HG03139 (cell line): Measurements from ENCODE around the gene TSPAN31.

Experiments
- ATAC-seq: cut with Tn5 transposase; IDR thresholded peaks from one replicate; pipeline ENCODE4 v1.9.1; 2021; ENCODE audit not compliant: unreplicated experiment

Gene TSPAN31

GRCh38 chr12:57735198-57735855, 9.5 kb upstream of the TSPAN31 start:
- ATAC-seq, result no peak

- no peak for ATAC-seq
These were observed 8.7 kb upstream of the TSPAN31 start for GRCh38 chr12:57735952-57736740.

GRCh38 chr12:57736741-57737466, 7.9 kb upstream of the TSPAN31 start:
- no peak for ATAC-seq

GRCh38 chr12:57737467-57738460, 7.1 kb upstream of the TSPAN31 start:
- ATAC-seq, result no peak

- no peak for ATAC-seq
These were observed 6.1 kb upstream of the TSPAN31 start, which contains the start of gene AGAP2 for GRCh38 chr12:57738661-57739237. Gene AGAP2, minus strand, starts transcription at chr12:57738742. Its CDS starts 496 bp downstream, at chr12:57738246.

GRCh38 chr12:57739387-57739786, 5.5 kb upstream of the TSPAN31 start:
- ATAC-seq, result no peak

- ATAC-seq, result no peak
These were observed 4.8 kb upstream of the TSPAN31 start for GRCh38 chr12:57739914-57740538.

- peak; percentile 46 for ATAC-seq
These were observed 4.0 kb upstream of the TSPAN31 start for GRCh38 chr12:57740656-57741412.

GRCh38 chr12:57741413-57741789, 3.4 kb upstream of the TSPAN31 start:
- no peak for ATAC-seq

- peak; percentile 48 for ATAC-seq
These were observed 2.7 kb upstream of the TSPAN31 start for GRCh38 chr12:57741844-57742738.

- ATAC-seq, result no peak
These were observed 1.1 kb upstream of the TSPAN31 start for GRCh38 chr12:57743769-57744168.

- ATAC-seq, result peak; percentile 22
These were observed 554 bp upstream of the TSPAN31 start for GRCh38 chr12:57744194-57744776.

- no peak for ATAC-seq
These were observed 644 bp downstream of the TSPAN31 start for GRCh38 chr12:57745485-57745881.

GRCh38 chr12:57746025-57746424, 1.2 kb downstream of the TSPAN31 start:
- no peak for ATAC-seq

- no peak for ATAC-seq
These were observed 4.2 kb downstream of the TSPAN31 start for GRCh38 chr12:57749061-57749460.

GRCh38 chr12:57750561-57751431, 6.0 kb downstream of the TSPAN31 start:
- no peak for ATAC-seq

GRCh38 chr12:57751432-57751787, 6.6 kb downstream of the TSPAN31 start:
- ATAC-seq, result no peak
